Endothelial cell (in vitro differentiated cells): ENCODE results near the gene CYP24A1. TPM values are rescaled to one million over a fixed set of nuclear protein-coding genes. Genes with fewer than 3 reads are reported as not detected.
"Not testable (repeated sequence)": the region's sequence is repeated elsewhere in the genome, so short reads cannot be mapped to it uniquely, and the experiment has no call there.

Experiments used
- DNase-seq: peaks from one replicate; pipeline ENCODE4 v3.0.0; 2021; ENCODE audit warnings: low spot score
- H3K27ac Mint-ChIP-seq: one replicate; pipeline ENCODE4 v1.8.0; 2021; ENCODE audit warnings: mixed read lengths, inconsistent platforms; ENCODE audit not compliant: unreplicated experiment
- H3K27me3 Mint-ChIP-seq: one replicate; pipeline ENCODE4 v1.8.0; 2021; ENCODE audit warnings: mild to moderate bottlenecking, moderate library complexity, mixed read lengths, inconsistent platforms; ENCODE audit not compliant: unreplicated experiment
- H3K36me3 Mint-ChIP-seq: one replicate; pipeline ENCODE4 v1.8.0; 2021; ENCODE audit warnings: mild to moderate bottlenecking, low read depth, mixed read lengths, inconsistent platforms; ENCODE audit not compliant: unreplicated experiment
- H3K4me1 Mint-ChIP-seq: one replicate; pipeline ENCODE4 v1.8.0; 2021; ENCODE audit warnings: mild to moderate bottlenecking, mixed read lengths, inconsistent platforms; ENCODE audit not compliant: unreplicated experiment
- H3K4me3 Mint-ChIP-seq: one replicate; pipeline ENCODE4 v1.8.0; 2021; ENCODE audit warnings: mild to moderate bottlenecking, mixed read lengths, inconsistent platforms; ENCODE audit not compliant: unreplicated experiment
- H3K9me3 Mint-ChIP-seq: one replicate; pipeline ENCODE4 v1.8.0; 2021; ENCODE audit warnings: mixed read lengths, inconsistent platforms; ENCODE audit not compliant: unreplicated experiment
- CTCF ChIP-seq: fragments of 200-600 bp; sonication (generic); IDR thresholded peaks from one replicate; pipeline ENCODE4 v1.5.0; 2021; ENCODE audit warnings: antibody characterized with exemption; ENCODE audit not compliant: unreplicated experiment
- total RNA-seq: library from RNA; stranded (reverse); fragmentation: NEBNext Ultra II Directional; extraction: Animal tissue kit (Norgen Biotek cat#: 25700); gene quantifications from one replicate; pipeline ENCODE4 v1.2.1, GENCODE V29; 2021; ENCODE audit not compliant: unreplicated experiment

The CYP24A1 gene
- total RNA-seq, 1 donor from 2014 or later = not detected

DNA sequence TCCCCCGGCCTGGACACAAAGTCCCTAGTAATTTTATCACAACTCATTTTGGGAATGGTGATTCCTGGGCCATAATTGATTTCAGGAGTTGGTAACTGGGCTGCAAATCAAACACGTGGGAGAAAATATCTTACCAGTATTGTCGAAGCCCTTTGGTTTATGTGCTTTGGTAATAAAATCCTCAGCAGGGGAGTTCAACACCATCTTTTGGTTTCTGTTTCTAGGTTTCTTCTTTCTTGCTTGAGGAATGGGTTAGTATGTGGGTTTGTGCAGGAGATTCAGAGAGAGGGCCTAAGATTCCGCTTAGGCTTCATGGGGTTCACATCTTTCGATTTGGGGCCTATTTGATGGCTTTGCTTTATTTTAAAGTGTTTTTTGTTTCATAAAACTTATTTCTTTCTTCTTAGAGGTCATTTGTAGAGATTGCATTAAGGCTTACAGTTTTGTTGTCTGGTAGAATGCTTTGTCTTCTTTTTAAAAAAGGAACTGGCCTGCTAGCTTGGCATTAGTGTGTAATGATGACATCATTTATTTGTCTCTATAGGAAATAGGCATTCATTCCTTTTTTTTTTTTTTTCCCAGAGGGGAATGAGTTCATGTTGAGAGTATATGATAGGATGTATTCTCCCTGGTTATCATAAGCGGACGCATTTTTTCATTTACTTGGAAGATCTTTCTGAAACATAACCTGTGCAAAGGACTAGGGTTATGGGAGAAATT lies 45.8 kb downstream of the CYP24A1 start:
- Mint-ChIP-seq H3K9me3 (no peaks in the 10 kb centered on the region), H3K27ac (no peak overlapping the region), H3K27me3 (peaks cover 2% of the 10 kb centered on the region), H3K4me3 (no peak overlapping the region), H3K36me3 (no peaks in the 10 kb centered on the region), H3K4me1 (no peaks in the 10 kb centered on the region)
- no peak for DNase-seq
- no peak for TF ChIP-seq CTCF

GRCh38 chr20:54126806-54127655 lies 46.8 kb downstream of the CYP24A1 start:
- peaks cover 2% of the 10 kb centered on the region for H3K27me3 Mint-ChIP-seq
- no peak overlapping the region for H3K4me3 Mint-ChIP-seq
- no peak for DNase-seq
- no peak for TF ChIP-seq CTCF
- H3K36me3 Mint-ChIP-seq = no peaks in the 10 kb centered on the region
- H3K27ac Mint-ChIP-seq = no peak overlapping the region
- no peaks in the 10 kb centered on the region for H3K4me1 Mint-ChIP-seq
- no peaks in the 10 kb centered on the region for H3K9me3 Mint-ChIP-seq

- not testable (repeated sequence) for H3K4me3 Mint-ChIP-seq, H3K27ac Mint-ChIP-seq, H3K36me3 Mint-ChIP-seq, H3K9me3 Mint-ChIP-seq, H3K4me1 Mint-ChIP-seq, H3K27me3 Mint-ChIP-seq, DNase-seq
These were observed 47.5 kb downstream of the CYP24A1 start for GRCh38 chr20:54126328-54126727.

- Mint-ChIP-seq H3K4me3 (no peak overlapping the region), H3K27ac (no peak overlapping the region), H3K9me3 (no peaks in the 10 kb centered on the region), H3K4me1 (no peaks in the 10 kb centered on the region), H3K36me3 (no peaks in the 10 kb centered on the region), H3K27me3 (peaks cover 2% of the 10 kb centered on the region)
- no peak for TF ChIP-seq CTCF
- no peak for DNase-seq
These were observed 50.1 kb downstream of the CYP24A1 start for GRCh38 chr20:54123587-54124180.

DNA sequence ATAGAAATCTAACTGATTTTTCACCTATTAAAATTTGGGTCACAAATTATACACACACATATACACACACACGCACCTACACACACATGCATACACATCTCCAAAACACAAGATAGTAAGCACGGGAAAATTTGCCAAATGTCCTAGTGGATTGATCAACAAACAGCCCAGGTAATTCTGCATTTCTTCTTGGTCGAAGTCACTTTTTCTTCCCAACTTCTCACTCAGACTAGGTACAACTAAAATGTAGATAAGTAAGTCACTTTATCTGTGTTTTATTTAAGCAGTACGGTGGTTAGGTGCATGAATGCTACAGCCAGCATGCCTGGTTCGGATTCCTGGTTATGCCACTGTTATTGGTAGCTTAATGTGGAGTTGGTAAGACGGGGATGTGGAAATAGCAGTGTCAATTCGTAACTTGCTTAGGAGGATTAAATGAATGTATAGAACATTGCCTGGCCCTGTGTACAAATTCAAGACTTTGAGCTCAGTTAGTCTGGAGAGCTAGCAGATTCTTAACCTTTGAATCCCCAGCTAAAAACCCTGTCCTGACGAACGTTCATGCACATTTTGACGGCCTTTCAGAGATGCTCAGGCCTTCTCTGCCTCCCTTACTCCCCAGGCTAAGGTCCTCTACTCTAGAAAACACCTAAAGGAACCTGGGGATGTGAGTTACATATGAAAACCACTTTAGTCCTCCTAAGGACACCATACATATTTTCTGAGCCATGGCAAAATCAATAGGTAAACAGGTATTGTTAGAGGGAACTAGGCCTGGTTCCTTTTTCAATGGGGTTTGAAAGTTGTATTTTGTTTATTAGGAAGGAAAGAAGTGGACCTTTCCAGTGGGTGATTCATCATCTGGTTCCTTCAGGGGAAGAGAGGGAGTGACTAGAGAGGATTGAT lies 50.9 kb downstream of the CYP24A1 start:
- H3K27ac Mint-ChIP-seq = no peak overlapping the region
- no peak for TF ChIP-seq CTCF
- no peaks in the 10 kb centered on the region for H3K4me1 Mint-ChIP-seq
- no peaks in the 10 kb centered on the region for H3K9me3 Mint-ChIP-seq
- DNase-seq = no peak
- H3K27me3 Mint-ChIP-seq = peaks cover 2% of the 10 kb centered on the region
- H3K36me3 Mint-ChIP-seq = no peaks in the 10 kb centered on the region
- H3K4me3 Mint-ChIP-seq = no peak overlapping the region
